ENCODE results near the gene TRIM14. TPM values are rescaled to one million over a fixed set of nuclear protein-coding genes. Genes with fewer than 3 reads are reported as not detected.
A peak's percentile ranks its signal among the peaks of the same experiment; 100 is the strongest.
"Not testable (repeated sequence)": the region's sequence is repeated elsewhere in the genome, so short reads cannot be mapped to it uniquely, and the experiment has no call there.

Gene TRIM14
- total and polyA plus RNA-seq, 5 donors: 1.2 to 8.1 (median 4.0) TPM

DNA sequence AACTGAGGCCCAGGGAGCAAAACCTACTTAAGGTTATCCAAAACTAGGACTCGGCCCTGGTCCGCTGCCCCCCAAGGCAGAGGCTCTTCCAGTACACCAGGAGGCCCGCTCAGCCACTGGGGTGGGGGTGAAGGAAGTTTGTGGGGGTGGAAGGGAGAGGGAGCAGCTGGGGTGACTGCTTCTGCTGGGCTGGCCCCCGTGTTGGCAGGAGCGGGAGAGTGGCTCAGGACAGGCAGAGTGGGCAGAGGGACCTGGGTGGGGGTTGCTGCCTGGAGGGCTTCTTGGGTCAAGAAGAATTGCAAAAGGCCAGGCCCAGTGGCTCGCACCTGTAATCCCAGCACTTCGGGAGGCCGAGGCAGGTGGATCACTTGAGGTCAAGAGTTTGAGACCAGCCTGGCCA, 8.2 kb upstream of the TRIM14 start:
- no peaks in the 10 kb centered on the region for H3K4me1 ChIP-seq (ENCODE audit: control insufficient read depth, insufficient read depth, low read length)
- H3K27ac ChIP-seq (ENCODE audit: low read length): no peak overlapping the region
- no peak for ATAC-seq
- DNase-seq: no peak
- no peaks in the 10 kb centered on the region for H3K27me3 ChIP-seq (ENCODE audit: control insufficient read depth, insufficient read depth)
- H3K9me3 ChIP-seq (ENCODE audit: control insufficient read depth, low read length): no peaks in the 10 kb centered on the region
- intact Hi-C loops (cut with DNase I): no loop called here
- no peak overlapping the region for H3K4me3 ChIP-seq (ENCODE audit: low read length)
- WGBS: 95% methylated on average over 8 of the region's 8 CpGs

DNA sequence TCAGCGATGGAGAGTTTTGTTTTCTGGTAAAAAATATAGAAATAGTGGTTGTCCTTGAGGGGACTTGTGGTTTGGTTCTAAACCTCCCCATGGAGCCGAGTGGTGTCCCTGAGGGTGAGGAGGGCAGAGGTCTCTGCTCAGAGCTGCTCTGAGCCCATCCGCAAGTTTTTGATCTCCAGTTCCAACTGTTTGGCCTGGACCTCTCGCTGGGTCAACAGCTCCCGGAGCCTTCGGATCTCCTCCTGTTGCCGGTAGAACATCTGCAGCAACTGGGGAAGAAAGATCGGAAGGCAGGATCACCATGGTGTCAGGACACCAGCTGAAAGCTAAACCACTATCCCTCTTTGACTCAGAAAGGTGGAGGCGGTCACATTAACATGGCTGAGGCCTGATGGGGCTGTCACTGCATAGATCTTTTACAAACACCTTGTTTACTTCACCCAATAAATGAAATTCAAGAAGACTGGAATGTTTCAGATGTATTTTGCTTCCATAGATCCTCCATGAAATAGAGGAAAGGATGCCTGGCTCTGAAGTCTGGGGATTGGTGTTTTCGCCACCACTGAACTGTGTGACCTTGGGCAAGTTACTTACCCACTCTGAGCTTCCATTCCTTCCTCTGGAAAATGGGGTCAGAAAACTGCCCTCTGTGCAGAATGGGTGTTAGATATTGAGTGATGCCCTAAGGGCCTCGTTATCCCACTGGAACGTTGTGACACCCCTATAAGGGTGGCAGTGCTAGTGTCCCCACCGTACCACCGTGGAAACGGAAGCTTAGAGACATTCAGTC, 5.8 kb upstream of the TRIM14 start:
- DNase-seq (no peak), ATAC-seq (no peak)
- Histone ChIP-seq H3K27me3 (ENCODE audit: control insufficient read depth, insufficient read depth) (no peaks in the 10 kb centered on the region), H3K27ac (ENCODE audit: low read length) (no peak overlapping the region), H3K4me1 (ENCODE audit: control insufficient read depth, insufficient read depth, low read length) (peaks cover 4% of the 10 kb centered on the region), H3K9me3 (ENCODE audit: control insufficient read depth, low read length) (no peaks in the 10 kb centered on the region), H3K4me3 (ENCODE audit: low read length) (no peak overlapping the region)
- WGBS: 93% methylated on average over 15 of the region's 15 CpGs
- intact Hi-C loops (cut with DNase I): no loop called here

DNA sequence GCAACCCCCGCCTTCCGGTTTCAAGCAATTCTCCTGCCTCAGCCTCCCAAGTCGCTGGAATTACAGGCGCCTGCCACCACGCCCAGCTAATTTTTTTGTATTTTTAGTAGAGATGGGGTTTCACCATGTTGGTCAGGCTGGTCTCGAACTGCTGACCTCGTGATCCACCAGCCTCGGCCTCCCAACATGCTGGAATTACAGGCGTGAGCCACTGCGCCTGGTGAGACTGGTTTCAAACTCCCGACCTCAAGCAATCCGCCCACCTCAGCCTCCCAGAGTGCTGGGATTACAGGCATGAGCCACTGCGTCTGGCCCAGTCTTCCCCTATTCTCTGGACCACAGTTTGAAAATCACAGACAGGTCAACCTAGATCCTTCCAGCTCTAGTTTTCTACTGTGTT, 5.1 kb upstream of the TRIM14 start:
- H3K4me3 ChIP-seq (ENCODE audit: low read length); H3K4me1 ChIP-seq (ENCODE audit: control insufficient read depth, insufficient read depth, low read length); ATAC-seq; H3K9me3 ChIP-seq (ENCODE audit: control insufficient read depth, low read length); H3K27me3 ChIP-seq (ENCODE audit: control insufficient read depth, insufficient read depth); intact Hi-C loops (cut with DNase I); H3K27ac ChIP-seq (ENCODE audit: low read length); DNase-seq: not testable (repeated sequence)
- 93% methylated on average over 13 of the region's 13 CpGs for WGBS

DNA sequence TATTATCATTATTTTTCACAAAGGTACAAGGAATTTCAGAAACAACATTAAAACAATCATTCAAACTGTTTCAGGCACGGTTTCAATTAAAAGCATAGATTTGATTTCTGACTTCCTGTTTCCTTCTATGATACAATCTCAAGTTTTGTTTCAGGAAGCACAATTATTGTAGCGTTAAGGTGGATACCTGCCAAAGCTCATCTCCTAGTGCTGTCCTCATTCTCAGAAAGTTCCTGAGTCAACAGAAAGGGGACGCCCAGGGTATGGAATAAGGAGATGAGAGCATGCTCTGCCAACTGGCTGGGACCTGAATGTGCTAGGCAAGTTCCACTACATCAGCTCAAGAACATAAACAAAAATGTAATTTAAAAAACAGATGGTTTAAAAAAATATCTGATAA, 2.0 kb upstream of the TRIM14 start:
- Histone ChIP-seq H3K9me3 (ENCODE audit: control insufficient read depth, low read length) (no peaks in the 10 kb centered on the region), H3K27me3 (ENCODE audit: control insufficient read depth, insufficient read depth) (no peaks in the 10 kb centered on the region), H3K4me1 (ENCODE audit: control insufficient read depth, insufficient read depth, low read length) (peaks cover 4% of the 10 kb centered on the region), H3K4me3 (ENCODE audit: low read length) (no peak overlapping the region), H3K27ac (ENCODE audit: low read length) (no peak overlapping the region)
- 39% methylated on average over 3 of the region's 3 CpGs for WGBS
- intact Hi-C loops (cut with DNase I): no loop called here
- ATAC-seq: no peak
- DNase-seq: no peak

DNA sequence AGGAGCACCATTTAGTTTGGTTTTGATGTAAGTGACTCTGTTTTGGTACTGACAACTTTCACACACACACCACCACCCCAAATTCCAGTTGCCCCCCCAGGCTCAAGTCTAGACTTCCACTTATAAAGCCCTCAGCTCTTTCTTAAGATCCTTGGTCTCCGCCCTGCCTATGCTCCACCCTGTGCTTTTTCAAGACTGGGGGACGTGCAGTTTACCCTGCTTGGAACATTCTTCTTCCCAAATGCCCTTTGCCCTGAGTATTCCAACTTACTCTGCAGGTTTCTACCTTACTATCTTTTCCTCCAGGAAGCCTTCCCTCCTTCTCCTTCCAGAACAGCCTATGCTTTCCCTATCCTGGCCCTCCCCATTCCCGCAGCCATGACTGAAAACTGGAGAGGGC, 1.5 kb upstream of the TRIM14 start:
- Histone ChIP-seq H3K4me1 (ENCODE audit: control insufficient read depth, insufficient read depth, low read length) (peaks cover 4% of the 10 kb centered on the region), H3K27ac (ENCODE audit: low read length) (peak overlapping the region; percentile 33), H3K27me3 (ENCODE audit: control insufficient read depth, insufficient read depth) (no peaks in the 10 kb centered on the region), H3K4me3 (ENCODE audit: low read length) (no peak overlapping the region), H3K9me3 (ENCODE audit: control insufficient read depth, low read length) (no peaks in the 10 kb centered on the region)
- intact Hi-C loops (cut with DNase I): no loop called here
- DNase-seq (no peak), ATAC-seq (no peak)
- 59% methylated on average over 3 of the region's 3 CpGs for WGBS

GRCh38 chr9:98117984-98118639, 910 bp downstream of the TRIM14 start:
- Histone ChIP-seq H3K9me3 (ENCODE audit: control insufficient read depth, low read length) (no peaks in the 10 kb centered on the region), H3K4me1 (ENCODE audit: control insufficient read depth, insufficient read depth, low read length) (peaks cover 4% of the 10 kb centered on the region), H3K4me3 (ENCODE audit: low read length) (peak overlapping the region; percentile 22), H3K27me3 (ENCODE audit: control insufficient read depth, insufficient read depth) (no peaks in the 10 kb centered on the region), H3K27ac (ENCODE audit: low read length) (no peak overlapping the region)
- ATAC-seq: peak; percentile 31 to 53
- DNase-seq: no peak
- intact Hi-C loops (cut with DNase I): no loop called here
- WGBS: 75% methylated on average over 5 of the region's 5 CpGs

GRCh38 chr9:98117097-98117496, 1.9 kb downstream of the TRIM14 start:
- DNase-seq; ATAC-seq; intact Hi-C loops (cut with DNase I); H3K27ac ChIP-seq (ENCODE audit: low read length); H3K27me3 ChIP-seq (ENCODE audit: control insufficient read depth, insufficient read depth); H3K4me3 ChIP-seq (ENCODE audit: low read length); H3K9me3 ChIP-seq (ENCODE audit: control insufficient read depth, low read length); H3K4me1 ChIP-seq (ENCODE audit: control insufficient read depth, insufficient read depth, low read length): not testable (repeated sequence)
- WGBS: 98% methylated on average over 6 of the region's 6 CpGs

DNA sequence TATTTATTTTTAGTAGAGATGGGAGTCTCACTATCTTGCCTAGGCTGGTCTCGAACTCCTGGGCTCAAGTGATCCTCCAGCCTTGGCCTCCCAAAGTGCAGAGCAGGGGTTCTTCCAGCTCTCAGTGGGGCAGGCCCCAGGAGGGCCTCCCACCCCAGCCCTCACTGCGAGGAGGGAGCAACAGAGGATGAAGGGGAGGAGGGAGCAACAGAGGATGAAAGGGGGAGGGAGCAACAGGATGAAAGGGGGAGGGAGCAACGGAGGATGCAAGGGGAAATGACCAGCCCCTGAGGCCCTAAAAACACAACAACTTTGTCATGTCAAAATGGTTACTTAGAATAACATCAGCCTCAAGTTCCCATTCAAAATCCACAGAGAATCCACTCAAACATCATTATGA, 10.0 kb downstream of the TRIM14 start:
- H3K27ac ChIP-seq (ENCODE audit: low read length): no peak overlapping the region
- DNase-seq (no peak), ATAC-seq (no peak)
- intact Hi-C loops (cut with DNase I): no loop called here
- H3K27me3 ChIP-seq (ENCODE audit: control insufficient read depth, insufficient read depth): no peaks in the 10 kb centered on the region
- no peaks in the 10 kb centered on the region for H3K4me1 ChIP-seq (ENCODE audit: control insufficient read depth, insufficient read depth, low read length)
- 51% methylated on average over 3 of the region's 3 CpGs for WGBS
- no peaks in the 10 kb centered on the region for H3K9me3 ChIP-seq (ENCODE audit: control insufficient read depth, low read length)
- H3K4me3 ChIP-seq (ENCODE audit: low read length): no peak overlapping the region

GRCh38 chr9:98108531-98109031, 10.4 kb downstream of the TRIM14 start:
- H3K4me1 ChIP-seq (ENCODE audit: control insufficient read depth, insufficient read depth, low read length): no peaks in the 10 kb centered on the region
- peak in 1 of 3 donors; percentile 33 for DNase-seq
- peak overlapping the region; percentile 4 for H3K27ac ChIP-seq (ENCODE audit: low read length)
- WGBS: 80% methylated on average over 5 of the region's 5 CpGs
- no peaks in the 10 kb centered on the region for H3K9me3 ChIP-seq (ENCODE audit: control insufficient read depth, low read length)
- no peaks in the 10 kb centered on the region for H3K27me3 ChIP-seq (ENCODE audit: control insufficient read depth, insufficient read depth)
- intact Hi-C loops (cut with DNase I): no loop called here
- no peak overlapping the region for H3K4me3 ChIP-seq (ENCODE audit: low read length)
- ATAC-seq: peak; percentile 33 to 45

DNA sequence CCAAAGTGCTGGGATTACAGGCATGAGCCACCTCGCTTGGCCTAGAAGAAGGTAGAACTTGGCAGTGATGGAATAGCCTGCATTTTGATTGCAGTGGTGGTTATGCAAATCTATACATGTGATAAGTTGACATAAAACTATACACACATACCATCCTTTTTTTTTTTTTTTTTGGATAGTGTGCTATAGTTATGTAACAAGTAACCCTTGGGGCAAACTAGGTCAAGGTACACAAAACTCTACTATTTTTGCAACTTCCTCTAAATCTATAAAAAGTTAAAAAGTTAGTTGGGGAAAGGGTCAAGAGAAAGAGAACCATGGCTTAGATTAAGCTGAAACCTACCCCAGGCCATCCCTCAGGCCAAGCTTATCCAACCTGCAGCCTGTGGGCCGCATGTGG, 11.1 kb downstream of the TRIM14 start:
- Histone ChIP-seq H3K4me1 (ENCODE audit: control insufficient read depth, insufficient read depth, low read length) (no peaks in the 10 kb centered on the region), H3K4me3 (ENCODE audit: low read length) (no peak overlapping the region), H3K27me3 (ENCODE audit: control insufficient read depth, insufficient read depth) (no peaks in the 10 kb centered on the region), H3K9me3 (ENCODE audit: control insufficient read depth, low read length) (no peaks in the 10 kb centered on the region), H3K27ac (ENCODE audit: low read length) (no peak overlapping the region)
- no peak for ATAC-seq
- 95% methylated on average over 2 of the region's 2 CpGs for WGBS
- no peak for DNase-seq
- intact Hi-C loops (cut with DNase I): no loop called here

GRCh38 chr9:98105006-98105405, 14.0 kb downstream of the TRIM14 start:
- 87% methylated on average over 7 of the region's 7 CpGs for WGBS
- DNase-seq: no peak
- no peak for ATAC-seq
- Histone ChIP-seq H3K4me3 (ENCODE audit: low read length) (no peak overlapping the region), H3K27me3 (ENCODE audit: control insufficient read depth, insufficient read depth) (no peaks in the 10 kb centered on the region), H3K27ac (ENCODE audit: low read length) (no peak overlapping the region), H3K9me3 (ENCODE audit: control insufficient read depth, low read length) (no peaks in the 10 kb centered on the region), H3K4me1 (ENCODE audit: control insufficient read depth, insufficient read depth, low read length) (no peaks in the 10 kb centered on the region)
- intact Hi-C loops (cut with DNase I): no loop called here
